T-helper 1 cell treated with Interleukin-12 subunit alpha and Interleukin-12 subunit beta and Interleukin-4 antibody, amounts not matched to agents 30 ng/mL and 1 ng/mL, for 36 hours (primary cell): ENCODE results near the gene ZFP36L2. TPM values are rescaled to one million over a fixed set of nuclear protein-coding genes. Genes with fewer than 3 reads are reported as not detected.

Source experiments
- intact Hi-C: fragments of 100-400 bp; cut with micrococcal nuclease; formaldehyde crosslinking; loops from one replicate; pipeline ENCODE4 v1.15.1; 2024
- total RNA-seq: library from RNA; stranded (reverse); gene quantifications from 2 replicates; pipeline ENCODE4 v1.2.3, GENCODE V29; 2022

The ZFP36L2 gene
- total RNA-seq, 1 donor from 2014 or later, result 142 TPM

DNA sequence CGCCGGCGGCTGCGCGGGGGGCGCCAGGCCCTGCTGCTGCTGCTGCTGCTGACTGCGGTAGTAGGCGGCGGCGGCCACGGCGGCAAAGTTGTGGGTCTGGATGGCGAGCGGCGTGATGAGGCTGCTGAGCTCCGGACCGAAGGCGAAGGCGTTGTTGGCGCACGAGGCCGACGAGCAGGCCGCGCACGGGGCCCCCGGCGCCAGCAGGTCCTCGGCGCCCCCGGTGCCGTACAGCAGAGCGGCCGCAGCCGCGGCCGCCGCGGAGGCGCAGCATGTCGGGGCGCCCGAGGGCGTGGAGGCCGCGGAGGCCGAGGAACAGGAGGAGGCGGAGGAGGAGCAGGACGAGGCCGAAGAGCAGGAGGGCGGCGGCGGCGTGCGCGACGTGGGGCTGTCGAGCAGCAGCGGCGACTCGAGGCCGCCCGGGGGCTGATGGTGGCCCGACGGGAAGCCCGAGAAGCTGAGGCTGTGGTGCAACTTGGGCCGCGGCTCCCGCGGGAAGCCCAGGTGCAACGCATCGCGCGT is 1.8 kb downstream of the ZFP36L2 start:
- intact Hi-C loops, result loop anchor here (10.0 kb wide), 1 partner anchor 550 kb away; the partner anchor contains the start of gene DYNC2LI1

DNA sequence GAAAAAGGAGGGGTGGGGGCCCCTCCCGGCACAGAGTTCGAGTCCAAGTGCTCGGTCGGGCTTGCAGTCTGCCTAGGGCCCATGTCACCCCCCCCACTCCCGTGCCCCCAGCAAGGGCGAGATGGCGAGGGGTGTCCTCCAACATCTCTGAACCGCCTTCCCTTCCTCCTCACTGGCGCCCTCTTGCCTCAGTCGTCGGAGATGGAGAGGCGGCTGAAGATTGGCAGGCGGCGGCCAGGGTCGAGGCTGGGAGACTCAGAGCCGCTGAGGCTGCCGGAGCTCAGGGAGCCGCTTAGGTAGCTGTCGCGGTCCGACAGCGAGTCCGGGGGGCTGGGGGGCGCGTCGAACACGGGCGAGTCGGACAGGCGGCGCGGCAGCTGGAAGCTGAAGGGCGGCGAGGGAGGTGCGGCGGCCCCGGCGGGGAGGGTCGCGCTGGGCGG is 2.3 kb downstream of the ZFP36L2 start:
- intact Hi-C loops, result loop anchor here (10.0 kb wide), 1 partner anchor 551 kb away; the partner anchor contains the start of gene DYNC2LI1

DNA sequence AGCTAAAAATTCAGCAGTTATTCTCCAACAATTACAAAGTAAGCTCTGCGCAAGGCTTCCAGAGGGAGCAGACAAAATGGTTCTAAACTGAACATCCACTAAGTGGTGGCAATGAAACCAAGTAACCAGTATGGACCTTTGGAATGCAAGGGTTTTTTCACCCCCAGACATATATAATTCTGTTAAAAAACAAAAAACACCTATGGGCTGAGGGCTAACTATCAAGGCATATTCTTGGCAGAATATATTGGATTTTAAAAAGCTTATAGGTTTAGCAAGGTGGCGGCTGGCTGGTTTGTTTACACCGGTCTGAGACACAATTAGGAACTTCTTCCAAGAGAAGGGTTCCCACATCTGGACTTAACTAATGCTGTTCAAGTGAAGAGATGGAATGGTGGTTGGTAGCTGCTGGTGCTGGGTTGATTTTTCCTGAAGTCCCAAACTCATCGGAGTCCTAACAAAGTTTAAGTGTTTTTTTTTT is 2.8 kb downstream of the ZFP36L2 start:
- intact Hi-C loops, result loop anchor here (10.0 kb wide), 1 partner anchor 551 kb away; the partner anchor contains the start of gene DYNC2LI1

DNA sequence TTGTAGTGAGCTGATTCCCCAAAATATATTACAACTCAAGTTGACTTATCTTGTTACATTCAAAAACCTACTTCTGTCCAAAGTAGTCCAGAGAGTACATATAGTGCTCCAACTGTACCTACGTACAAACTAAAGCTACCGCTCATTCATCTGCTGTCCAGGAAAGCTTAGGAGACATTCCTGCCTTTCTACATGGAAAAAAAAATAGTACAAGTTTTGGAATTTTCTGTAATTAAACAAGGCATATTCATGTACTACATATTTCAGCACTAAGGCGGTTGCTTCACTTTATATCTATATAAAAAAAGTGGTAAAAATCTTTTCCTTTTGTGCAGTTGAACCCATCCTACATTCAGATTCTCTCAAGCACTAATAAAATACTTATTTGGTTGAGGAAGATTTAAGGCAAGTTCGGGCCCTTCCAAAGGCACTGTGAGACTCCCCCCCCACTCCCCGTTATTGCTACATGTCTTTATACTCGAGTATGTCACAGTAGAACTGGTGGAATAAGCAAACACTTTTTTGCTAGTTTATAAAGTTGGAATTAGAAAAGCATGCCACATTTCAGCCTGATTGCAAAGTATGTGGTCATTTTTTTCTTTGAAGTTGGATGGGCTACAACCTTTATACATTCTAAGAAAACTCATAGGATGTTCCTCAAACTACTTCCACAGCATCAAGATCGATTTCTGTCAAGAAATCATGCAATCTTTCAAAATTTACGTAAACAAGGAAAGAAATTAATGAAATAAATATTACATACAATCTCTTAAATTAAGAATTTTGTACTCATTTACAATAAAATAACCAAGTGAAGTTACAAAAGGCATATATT is 3.7 kb downstream of the ZFP36L2 start:
- intact Hi-C loops, result loop anchor here (10.0 kb wide), 1 partner anchor 552 kb away; the partner anchor contains the start of gene DYNC2LI1

DNA sequence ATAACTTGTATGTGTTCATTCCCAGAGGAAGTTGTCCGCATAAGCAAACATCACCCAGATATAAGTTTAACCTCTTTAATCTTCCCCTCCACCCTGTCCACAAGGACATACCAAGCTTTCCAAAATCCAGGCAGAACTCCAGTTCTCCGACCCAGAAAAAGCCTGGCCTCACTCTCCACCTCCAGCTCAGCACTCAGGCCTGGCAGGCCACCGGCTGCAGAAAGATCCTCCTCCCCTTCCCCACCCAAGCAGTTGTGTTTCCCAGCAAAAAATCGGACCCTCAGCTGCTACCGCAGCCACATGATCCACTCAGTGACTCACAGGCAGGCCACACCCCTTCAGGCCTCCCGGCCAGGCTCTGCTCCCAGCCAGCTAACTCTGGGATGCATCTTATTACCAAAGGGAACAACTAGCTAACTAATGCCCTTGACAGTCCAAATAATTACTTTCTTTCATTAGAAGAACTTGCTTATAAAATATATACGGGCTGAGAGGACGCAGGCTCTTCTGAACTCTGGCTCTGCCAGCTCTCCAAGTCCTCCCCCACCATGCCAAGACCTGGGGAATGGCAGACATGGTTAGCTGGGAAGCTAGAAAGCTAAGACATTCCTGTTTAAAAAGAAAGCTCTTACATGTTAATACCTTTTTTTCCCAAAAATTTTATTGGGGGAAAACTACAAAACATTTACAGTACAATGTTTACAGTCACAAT is 4.5 kb downstream of the ZFP36L2 start:
- intact Hi-C loops, result loop anchor here (2.0 to 10.0 kb wide), 2 partner anchors 375 to 553 kb away; partner anchors contain the start of genes DYNC2LI1 and THADA

DNA sequence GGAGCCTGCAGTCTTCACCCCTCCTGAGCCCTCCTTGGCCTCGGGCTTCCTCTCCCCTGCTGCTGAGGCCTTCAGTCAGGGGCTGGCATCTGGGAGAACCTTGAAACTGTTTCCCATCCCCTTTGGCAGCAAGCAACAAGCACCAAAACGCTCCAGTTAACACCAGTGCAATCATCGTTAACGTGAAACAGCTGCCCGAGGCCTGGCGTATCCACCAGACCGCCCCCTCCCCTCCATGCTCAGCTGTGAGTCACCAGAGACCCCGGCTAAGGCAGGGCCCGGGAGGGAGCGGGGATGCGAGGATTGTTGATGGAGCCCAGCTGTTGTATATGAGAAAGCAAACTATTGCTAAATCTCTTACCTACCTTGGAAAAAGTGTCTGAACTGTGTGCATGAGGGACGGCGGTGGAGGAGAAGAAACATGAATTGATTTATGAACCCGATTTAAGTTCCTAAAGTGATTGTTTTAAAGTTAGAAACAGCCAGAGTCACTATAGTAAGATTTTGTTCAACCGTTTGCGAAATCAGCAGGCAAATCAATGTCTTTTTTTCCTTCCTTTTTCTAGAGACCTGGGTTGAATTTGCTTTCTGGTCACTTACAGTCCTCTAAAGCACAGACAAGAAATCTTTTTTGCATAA is 5.2 kb downstream of the ZFP36L2 start:
- intact Hi-C loops, result loop anchor here (2.0 to 10.0 kb wide), 2 partner anchors 376 to 554 kb away; partner anchors contain the start of genes DYNC2LI1 and THADA

DNA sequence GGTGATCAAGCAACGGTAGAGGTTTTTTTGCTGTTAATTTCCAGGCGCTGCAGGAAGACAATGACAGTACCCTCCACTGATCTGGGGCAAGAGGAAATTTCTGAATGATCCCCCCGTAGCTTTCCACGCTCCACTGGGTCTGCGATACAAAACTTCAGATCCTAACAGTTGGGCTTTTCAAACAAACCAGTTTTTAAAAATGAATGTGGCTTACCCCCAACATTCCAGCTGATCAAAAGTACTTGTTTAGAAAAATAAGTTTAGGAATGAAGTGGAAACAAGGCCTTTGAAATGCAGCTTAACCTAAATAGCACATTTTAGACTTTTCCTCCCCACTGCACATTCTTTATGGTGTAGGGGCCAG is 5.7 kb downstream of the ZFP36L2 start:
- intact Hi-C loops, result loop anchor here (1.0 to 10.0 kb wide), 5 partner anchors 9 to 554 kb away; partner anchors contain the start of genes DYNC2LI1 and THADA

DNA sequence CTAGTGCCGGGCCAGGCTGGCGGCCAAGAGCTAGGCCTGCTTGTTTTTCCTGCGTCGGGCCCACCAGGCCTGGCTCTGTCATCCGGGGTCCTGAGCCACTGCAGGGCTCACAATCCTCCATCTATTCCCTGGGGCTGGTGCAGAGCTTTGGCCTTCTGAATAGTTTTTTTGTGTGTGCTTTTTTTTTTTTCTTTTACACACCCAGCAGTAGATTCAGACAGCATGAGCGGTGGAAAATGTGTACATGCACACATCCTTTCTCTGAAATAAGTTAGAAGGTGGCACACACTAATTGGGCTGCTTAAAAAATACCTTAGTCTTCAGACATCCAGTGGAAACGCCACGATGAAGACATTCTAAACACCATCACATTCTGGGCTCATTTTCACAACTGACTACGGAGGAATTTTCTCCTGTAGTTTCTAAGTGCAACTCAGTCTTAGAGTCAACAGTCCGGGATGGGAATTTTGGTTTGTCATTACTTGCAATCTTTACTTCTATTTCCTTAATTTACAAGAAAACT is 6.1 kb downstream of the ZFP36L2 start:
- intact Hi-C loops, result loop anchor here (1.0 to 10.0 kb wide), 5 partner anchors 9 to 555 kb away; partner anchors contain the start of genes DYNC2LI1 and THADA

DNA sequence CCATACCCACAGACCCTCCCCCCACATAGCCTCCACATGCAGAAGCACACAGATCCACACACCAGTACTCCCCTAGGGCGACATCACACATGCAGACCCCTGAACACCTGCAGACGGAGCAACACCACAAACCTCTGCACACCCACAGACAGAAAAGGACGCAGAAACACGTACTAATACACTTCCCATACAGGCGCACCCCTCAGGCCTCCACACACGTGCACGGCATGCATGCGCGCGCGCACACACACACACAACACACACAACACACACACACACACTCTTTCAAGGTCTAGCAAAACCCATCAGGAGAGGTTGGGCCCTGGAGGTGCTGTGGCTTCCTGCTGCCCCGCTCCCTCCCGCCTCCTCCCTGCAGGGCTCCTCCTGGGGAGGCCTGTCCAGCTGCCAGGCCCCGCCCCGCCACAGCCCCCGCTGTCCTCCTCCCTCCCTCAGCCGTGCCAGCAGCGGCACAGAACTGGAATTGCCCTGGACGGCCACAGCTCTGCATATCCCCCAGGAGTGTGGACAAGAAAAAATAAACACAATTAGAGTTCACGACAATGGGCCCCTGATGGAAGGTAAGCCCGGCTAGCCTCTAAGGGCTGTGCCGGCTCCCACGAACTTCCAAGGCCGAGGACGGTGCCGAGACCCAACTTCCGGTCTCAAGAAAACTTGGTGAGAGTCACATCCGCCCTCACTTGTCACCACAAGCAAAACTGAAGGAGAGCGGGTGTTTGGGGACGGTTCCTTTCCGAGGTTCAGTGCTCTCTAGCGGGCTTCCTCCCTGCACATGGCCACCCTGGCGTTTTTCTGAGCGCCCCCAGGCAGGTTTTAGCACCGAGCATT is 6.8 kb downstream of the ZFP36L2 start:
- intact Hi-C loops, result loop anchor here (1.0 to 10.0 kb wide), 10 partner anchors 10 to 555 kb away; partner anchors contain the start of genes DYNC2LI1 and THADA

DNA sequence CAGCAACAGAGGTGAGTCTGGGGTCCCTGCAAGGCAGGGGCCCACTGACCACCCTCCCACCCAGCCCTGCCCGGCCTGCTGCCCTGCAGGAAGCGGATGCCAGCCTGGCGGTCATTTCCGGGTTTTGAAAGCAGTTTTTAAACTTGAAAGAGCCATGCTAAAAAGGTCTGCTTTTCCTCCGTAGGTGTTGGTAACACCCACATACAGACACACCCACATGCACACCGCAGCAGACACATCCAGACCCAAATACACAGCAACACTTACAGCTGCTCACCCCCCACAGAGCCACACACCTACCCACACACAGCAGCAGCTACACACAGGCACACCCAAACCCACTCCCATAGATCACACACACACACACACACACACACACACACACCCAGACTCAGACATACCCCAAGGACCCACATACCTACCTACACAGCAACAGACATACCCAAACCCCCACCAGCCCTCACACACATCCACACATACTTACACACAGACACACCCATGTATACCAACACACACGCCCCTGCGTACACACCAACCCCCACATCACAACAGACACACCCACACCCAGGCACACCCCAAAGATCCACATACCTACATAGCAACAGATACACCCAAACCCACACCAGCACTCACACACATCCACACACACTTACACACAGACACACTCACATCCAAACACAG is 7.6 kb downstream of the ZFP36L2 start:
- intact Hi-C loops, result loop anchor here (1.0 to 2.0 kb wide), 5 partner anchors 24 to 408 kb away; no protein-coding TSS in a partner anchor

DNA sequence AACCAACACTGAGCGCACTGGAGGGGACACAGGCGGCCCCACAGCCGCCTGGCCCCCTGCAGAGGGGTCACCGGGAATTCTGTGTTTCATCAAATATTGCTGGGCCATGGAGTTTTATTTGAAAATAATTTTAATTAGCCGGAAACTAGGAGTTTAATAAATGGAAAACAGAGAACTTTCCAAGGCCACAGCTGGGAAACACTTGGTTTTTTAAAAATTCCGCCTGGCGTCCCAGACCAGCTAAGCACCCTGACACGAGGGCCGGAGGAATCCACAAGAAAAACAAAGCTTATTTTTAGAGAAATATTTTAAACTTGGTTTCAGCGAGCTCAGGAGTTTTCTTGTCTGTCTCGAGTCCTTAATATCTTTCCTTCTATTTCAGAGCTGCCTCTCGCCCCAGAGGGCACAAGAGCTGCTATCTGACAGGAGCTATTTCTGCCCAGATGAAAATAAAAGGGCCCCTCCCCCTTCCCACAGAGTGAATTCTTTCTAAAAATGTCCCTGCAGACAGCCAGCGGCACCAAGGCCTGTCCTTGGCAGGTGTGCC is 8.2 kb downstream of the ZFP36L2 start:
- intact Hi-C loops, result loop anchor here (2.0 kb wide), 2 partner anchors 209 to 407 kb away; no protein-coding TSS in a partner anchor

DNA sequence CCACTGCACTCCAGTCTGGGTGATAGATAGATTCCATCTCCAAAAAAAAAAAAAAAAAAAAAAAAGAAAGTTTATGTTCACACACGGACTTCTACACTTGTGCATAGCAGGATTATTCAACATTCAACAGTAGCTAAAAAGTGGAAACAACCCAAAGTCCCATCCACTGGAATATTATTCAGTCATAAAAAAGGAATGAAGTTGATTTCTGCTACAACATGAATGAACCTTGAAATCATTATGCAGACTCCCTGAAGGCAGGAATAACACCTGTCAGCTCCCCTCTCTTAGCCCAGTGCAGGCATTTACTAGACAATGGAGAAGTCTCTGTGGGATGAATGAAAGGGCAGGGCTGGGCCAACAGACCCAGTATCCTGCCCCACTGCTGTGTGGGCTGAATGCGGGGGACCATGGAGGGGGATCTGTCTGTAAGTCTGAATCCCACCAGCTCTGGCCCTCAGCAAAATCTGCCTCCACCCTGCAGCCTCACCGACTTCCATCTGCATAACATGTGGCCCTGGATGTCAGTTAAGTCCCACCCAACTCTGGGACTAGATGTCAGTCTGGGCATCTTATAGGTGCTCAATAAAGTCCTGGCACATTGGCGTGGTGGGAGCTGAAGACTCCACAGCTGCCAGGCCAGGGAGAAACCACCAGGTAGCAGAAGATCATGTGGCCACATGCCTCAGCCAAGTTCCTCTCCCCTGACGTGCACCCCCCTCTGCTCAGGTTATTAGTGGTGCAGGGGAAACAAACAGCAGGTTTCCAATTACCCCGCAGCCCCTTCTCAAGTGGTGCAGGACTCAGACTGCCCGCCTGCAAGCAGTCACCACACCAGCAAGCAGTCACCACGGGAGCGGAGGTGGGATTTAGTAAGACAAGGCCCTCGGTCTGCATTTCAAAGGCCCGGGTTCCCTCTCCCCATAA is 8.9 kb downstream of the ZFP36L2 start:
- intact Hi-C loops, result loop anchor here (2.0 kb wide), 2 partner anchors 209 to 407 kb away; no protein-coding TSS in a partner anchor

DNA sequence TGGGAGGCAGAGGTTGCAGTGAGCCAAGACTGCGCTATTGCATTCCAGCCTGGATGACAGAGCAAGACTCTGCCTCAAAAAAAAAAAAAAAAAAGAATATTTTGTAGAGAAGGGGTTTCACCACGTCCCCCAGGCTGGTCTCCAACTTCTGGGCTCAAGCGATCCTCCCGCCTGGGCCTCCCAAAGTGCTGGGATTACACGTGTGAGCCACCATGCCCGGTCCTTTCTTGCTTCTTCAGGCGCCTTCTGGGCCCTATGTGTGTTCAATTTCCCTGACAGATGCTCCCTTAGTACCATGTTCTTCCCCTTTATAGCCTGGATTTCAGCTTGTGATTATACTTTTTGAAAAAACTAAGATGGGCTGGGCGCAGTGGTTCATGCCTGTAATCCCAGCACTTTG is 9.8 kb downstream of the ZFP36L2 start:
- intact Hi-C loops, result no loop called here

DNA sequence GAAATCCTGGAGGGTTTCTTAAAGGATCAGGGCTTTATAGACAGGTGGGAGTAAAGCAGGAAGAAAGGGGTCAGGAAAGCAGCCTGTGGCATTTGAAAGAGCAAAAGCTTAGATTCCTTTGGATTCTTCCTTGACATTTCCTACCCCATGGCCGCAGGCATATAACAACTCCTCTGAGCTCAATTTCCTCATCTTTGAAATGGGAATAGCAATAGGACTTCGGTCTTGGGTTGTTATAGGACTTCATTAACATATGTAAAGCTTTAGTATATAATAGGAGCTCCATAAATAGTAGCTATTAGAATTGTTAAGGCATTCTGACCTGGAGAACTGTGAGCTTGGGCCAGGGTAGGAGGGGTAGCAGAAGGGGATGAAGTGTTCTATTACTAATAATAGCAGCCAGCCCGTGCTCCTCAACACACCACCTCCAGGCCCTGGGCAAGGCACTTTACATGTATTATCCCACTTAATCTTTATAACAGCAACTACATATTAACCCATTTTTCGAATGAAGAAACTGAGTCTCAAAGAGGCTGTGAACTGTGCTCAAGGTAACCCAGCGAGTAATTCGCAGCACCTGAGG is 10.6 kb downstream of the ZFP36L2 start:
- intact Hi-C loops, result no loop called here

DNA sequence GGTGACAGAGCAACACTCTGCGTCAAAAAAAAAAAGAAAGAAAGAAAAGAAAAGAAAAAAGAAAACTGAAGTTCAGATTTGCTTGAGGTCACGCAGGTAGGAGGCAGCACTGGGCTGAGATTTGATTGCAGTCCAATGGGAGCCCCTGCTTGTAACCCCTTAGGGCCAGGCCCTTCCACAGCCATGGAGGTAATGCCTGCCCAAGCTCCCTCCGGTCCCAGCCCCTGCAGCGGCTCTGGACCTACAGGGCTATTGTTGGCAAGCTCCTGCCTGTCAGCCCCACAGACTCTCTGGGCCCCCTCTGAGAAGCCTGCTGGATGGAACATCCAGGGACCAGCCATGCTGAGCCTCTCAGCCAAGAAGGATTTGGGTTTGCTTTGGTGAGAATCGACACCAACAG is 12.2 kb downstream of the ZFP36L2 start:
- intact Hi-C loops, result no loop called here

DNA sequence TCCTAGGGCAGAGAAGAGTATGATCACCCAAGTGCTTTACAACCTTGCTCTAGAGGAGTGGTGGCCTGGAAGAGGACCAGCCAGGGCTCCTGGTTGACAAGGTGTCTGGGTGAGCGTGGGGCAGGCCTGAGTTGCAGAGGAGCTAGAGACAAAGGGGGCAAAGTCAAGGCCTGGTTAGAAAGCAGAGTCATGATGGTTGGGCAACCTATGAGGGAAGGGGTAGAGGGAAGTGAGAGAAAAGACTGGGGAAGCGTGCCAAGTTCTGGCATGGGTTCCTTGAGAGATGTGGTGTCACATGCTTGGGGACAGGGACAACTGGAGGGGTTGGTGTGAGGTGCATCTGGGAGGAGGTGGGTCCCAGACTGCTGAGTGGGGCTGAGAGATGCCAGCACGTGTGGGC is 13.5 kb downstream of the ZFP36L2 start:
- intact Hi-C loops, result no loop called here

DNA sequence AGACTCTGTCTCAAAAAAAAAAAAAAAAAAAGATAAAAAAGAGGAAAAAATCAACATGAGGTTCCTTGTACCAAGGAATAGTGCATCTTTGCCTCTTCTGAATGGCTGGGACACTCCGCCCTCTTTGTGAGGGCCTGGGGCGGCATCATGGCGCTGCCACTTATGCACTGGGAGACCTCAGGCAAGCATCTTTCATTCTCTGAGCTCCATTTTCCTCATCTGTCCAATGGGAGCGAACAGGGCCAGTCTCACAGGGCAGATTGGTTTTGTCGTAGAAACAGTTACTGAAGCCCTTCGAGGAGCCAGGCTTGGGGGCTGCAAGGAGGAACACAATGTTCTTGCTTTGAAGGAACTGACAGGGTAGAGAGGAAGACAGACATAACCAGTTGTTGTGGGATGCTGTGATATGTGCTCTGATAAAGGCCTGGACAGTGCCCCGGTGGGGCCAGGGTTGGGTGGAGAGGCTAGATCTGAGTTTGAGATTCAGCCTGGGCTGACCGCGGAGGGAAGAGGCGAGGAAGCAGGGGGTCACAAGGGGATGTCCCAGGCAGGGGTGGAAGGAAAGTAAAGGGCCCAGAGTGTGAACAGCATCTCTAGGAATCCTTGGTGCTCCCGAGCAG is 14.1 kb downstream of the ZFP36L2 start:
- intact Hi-C loops, result no loop called here
